HG03025 (cell line): ENCODE results near the gene YIPF2.
"Not testable (repeated sequence)": the region's sequence is repeated elsewhere in the genome, so short reads cannot be mapped to it uniquely, and the experiment has no call there.

Experiments
- ATAC-seq: cut with Tn5 transposase; IDR thresholded peaks from one replicate; pipeline ENCODE4 v1.9.1; 2021; ENCODE audit warnings: mild to moderate bottlenecking, moderate library complexity; ENCODE audit not compliant: unreplicated experiment, low FRiP score

Gene YIPF2

GRCh38 chr19:10881403-10882107, 46.9 kb downstream of the YIPF2 start:
- no peak for ATAC-seq

- no peak for ATAC-seq
Observed at GRCh38 chr19:10878253-10878652, 50.2 kb downstream of the YIPF2 start.

GRCh38 chr19:10877608-10878007, 50.8 kb downstream of the YIPF2 start:
- not testable (repeated sequence) for ATAC-seq

- ATAC-seq, result no peak
Observed at GRCh38 chr19:10876459-10877240, 51.8 kb downstream of the YIPF2 start.

- no peak for ATAC-seq
Observed at GRCh38 chr19:10874024-10874423, 54.4 kb downstream of the YIPF2 start.

GRCh38 chr19:10872546-10873107, 55.8 kb downstream of the YIPF2 start:
- ATAC-seq, result no peak
